ENCODE measurements around the gene GNL1.
"Not testable (repeated sequence)": the region's sequence is repeated elsewhere in the genome, so short reads cannot be mapped to it uniquely, and the experiment has no call there.

- not testable (repeated sequence) for TF ChIP-seq CTCF (IDR thresholded peaks at IDR 0.05); EZH2 (IDR thresholded peaks at IDR 0.05; ENCODE audit: borderline replicate concordance, insufficient read depth, low read depth, low read length, poor library complexity, severe bottlenecking)
Observed at GRCh38 chr6:30526444-30526843, 29.8 kb downstream of the GNL1 start.

All from B cell (primary cell).